Measurements from ENCODE around the gene DDX1. TPM values are rescaled to one million over a fixed set of nuclear protein-coding genes. Genes with fewer than 3 reads are reported as not detected.

Gene DDX1
- total and polyA plus RNA-seq, 9 of the 15 experiments (the other 6 are each of a cell fraction or from before 2014, with no cell fraction given): 116 to 277 (median 232) TPM

- TF ChIP-seq ZNF696 (CRISPR knock-in tag; conservative IDR thresholded peaks at IDR 0.05) (no peak), ZNF436 (CRISPR knock-in tag; IDR thresholded peaks at IDR 0.05) (0 out of 2 replicates have a peak, but pooled peaks have one; percentile 24), HMGXB4 (CRISPR knock-in tag; IDR thresholded peaks at IDR 0.05) (0 out of 2 replicates have a peak, but pooled peaks have one; percentile 35), ZNF609 (CRISPR knock-in tag; IDR thresholded peaks at IDR 0.05; ENCODE audit: borderline replicate concordance) (peak; percentile 87; the same call in 1 of the 2 replicates), FIP1L1 (IDR thresholded peaks at IDR 0.05; ENCODE audit: low read depth, low read length, poor library complexity, severe bottlenecking) (peak; percentile 98), HES1 (IDR thresholded peaks at IDR 0.05; ENCODE audit: low read depth) (no peak), POLR2G (IDR thresholded peaks at IDR 0.05; ENCODE audit: low read depth, low read length) (peak; percentile 98), SRSF1 (IDR thresholded peaks at IDR 0.05; ENCODE audit: low read depth, low read length) (no peak), ZNF175 (CRISPR knock-in tag; IDR thresholded peaks at IDR 0.05; ENCODE audit: low read depth) (no peak), TGIF2 (CRISPR knock-in tag; IDR thresholded peaks at IDR 0.05) (peak; percentile 84; the same call in 1 of the 2 replicates), XRCC3 (IDR thresholded peaks at IDR 0.05) (no peak), ZNF639 (CRISPR knock-in tag; conservative IDR thresholded peaks at IDR 0.05 in 1 of 2, IDR thresholded peaks at IDR 0.05 in 1 of 2) (peak in 1 of 2 experiments; percentile 99; a peak in 2 of 4 replicates), ZNF699 (CRISPR knock-in tag; IDR thresholded peaks at IDR 0.05; ENCODE audit: insufficient replicate concordance) (no peak), POLR2B (IDR thresholded peaks at IDR 0.05; ENCODE audit: low read depth, partially characterized antibody) (peak; percentile 84), KLF10 (CRISPR knock-in tag; IDR thresholded peaks at IDR 0.05) (no peak), ILK (tag; IDR thresholded peaks at IDR 0.05; ENCODE audit: borderline replicate concordance, low read depth) (no peak)
These were observed at the start of gene DDX1 (continued) for GRCh38 chr2:15591692-15592463.

Measured in K562 (cell line).